DOHH2 (cell line): ENCODE measurements around the gene KLHL36.
"Not testable (repeated sequence)": the region's sequence is repeated elsewhere in the genome, so short reads cannot be mapped to it uniquely, and the experiment has no call there.

Source experiments
- H3F3A ChIP-seq: fragments of 200-600 bp; sonication (generic), shearing (Covaris generic); 2 replicates; pipeline ENCODE4 v1.6.0; 2016; ENCODE audit warnings: antibody characterized with exemption, mild to moderate bottlenecking; ENCODE audit not compliant: control insufficient read depth, insufficient read depth
- H3K27ac ChIP-seq: fragments of 200-600 bp; sonication (generic); 2 replicates; pipeline ENCODE4 v1.5.1; 2014; ENCODE audit warnings: low read depth, mild to moderate bottlenecking, low read length, moderate library complexity
- H3K27me3 ChIP-seq: fragments of 200-600 bp; sonication (generic); 2 replicates; pipeline ENCODE4 v1.6.1; 2014; ENCODE audit warnings: mild to moderate bottlenecking, low read length, mixed read lengths; ENCODE audit not compliant: control insufficient read depth
- H3K36me3 ChIP-seq: fragments of 200-600 bp; sonication (generic); 2 replicates; pipeline ENCODE4 v1.6.1; 2014; ENCODE audit warnings: mild to moderate bottlenecking, low read length, moderate library complexity, mixed read lengths; ENCODE audit not compliant: control insufficient read depth
- H3K4me1 ChIP-seq: fragments of 200-600 bp; sonication (generic); 2 replicates; pipeline ENCODE4 v1.6.1; 2014; ENCODE audit warnings: mild to moderate bottlenecking, low read length, mixed read lengths; ENCODE audit not compliant: control insufficient read depth
- H3K4me2 ChIP-seq: fragments of 200-600 bp; sonication (generic); 2 replicates; pipeline ENCODE4 v1.6.0; 2014; ENCODE audit warnings: mild to moderate bottlenecking, low read length, moderate library complexity
- H3K4me3 ChIP-seq: fragments of 200-600 bp; sonication (generic); 2 replicates; pipeline ENCODE4 v1.5.1; 2014; ENCODE audit warnings: mild to moderate bottlenecking, low read length, mixed read lengths
- H3K79me2 ChIP-seq: fragments of 200-600 bp; sonication (generic); 2 replicates; pipeline ENCODE4 v1.6.1; 2014; ENCODE audit warnings: mild to moderate bottlenecking, low read length, mixed read lengths; ENCODE audit not compliant: control insufficient read depth
- H3K9me2 ChIP-seq: fragments of 200-600 bp; sonication (generic); replicated peaks from 2 replicates; pipeline ENCODE4 v1.6.1; 2014; ENCODE audit warnings: mild to moderate bottlenecking, low read length, mixed read lengths; ENCODE audit not compliant: control insufficient read depth
- H3K9me3 ChIP-seq: fragments of 200-600 bp; sonication (generic); 2 replicates; pipeline ENCODE4 v1.6.1; 2014; ENCODE audit warnings: antibody characterized with exemption, low read length, mixed read lengths; ENCODE audit not compliant: control insufficient read depth, insufficient read depth
- H4K20me1 ChIP-seq: fragments of 200-600 bp; sonication (generic); 2 replicates; pipeline ENCODE4 v1.6.0; 2014; ENCODE audit warnings: low read depth, mild to moderate bottlenecking, antibody characterized with exemption, low read length, moderate library complexity; ENCODE audit not compliant: control insufficient read depth, insufficient read depth
- CTCF ChIP-seq: fragments of 200-600 bp; sonication (generic); IDR thresholded peaks from one replicate; pipeline ENCODE4 v1.5.1; 2014; ENCODE audit warnings: antibody characterized with exemption, mild to moderate bottlenecking, low read depth, low read length; ENCODE audit not compliant: poor library complexity, severe bottlenecking
- EZH2phosphoT487 ChIP-seq: fragments of 200-600 bp; sonication (generic); IDR thresholded peaks from 2 replicates; pipeline ENCODE4 v1.6.1; 2017; ENCODE audit warnings: borderline replicate concordance, mild to moderate bottlenecking, antibody characterized with exemption, low read length, moderate library complexity, mixed read lengths

The KLHL36 gene

GRCh38 chr16:84687715-84688114 lies 39.4 kb downstream of the KLHL36 start:
- H3K4me2 ChIP-seq, result peak overlapping the region; percentile 61
- H3F3A ChIP-seq, result no peaks in the 10 kb centered on the region; the same call in 1 of the 2 replicates
- H4K20me1 ChIP-seq, result no peaks in the 10 kb centered on the region
- no peak for TF ChIP-seq EZH2phosphoT487
- TF ChIP-seq CTCF, result no peak
- H3K9me3 ChIP-seq, result peaks cover 11% of the 10 kb centered on the region; the same call in 1 of the 2 replicates
- peaks cover 8% of the 10 kb centered on the region for H3K27me3 ChIP-seq
- peak overlapping the region; percentile 40; the same call in 1 of the 2 replicates for H3K4me3 ChIP-seq
- peaks cover 21% of the 10 kb centered on the region for H3K4me1 ChIP-seq
- no peaks in the 10 kb centered on the region for H3K9me2 ChIP-seq
- H3K36me3 ChIP-seq, result no peaks in the 10 kb centered on the region
- H3K27ac ChIP-seq, result no peak overlapping the region
- no peaks in the 10 kb centered on the region for H3K79me2 ChIP-seq

- H4K20me1 ChIP-seq, H3K4me3 ChIP-seq, H3F3A ChIP-seq, H3K9me2 ChIP-seq, H3K27ac ChIP-seq, H3K79me2 ChIP-seq, H3K27me3 ChIP-seq, H3K36me3 ChIP-seq: not testable (repeated sequence)
- Histone ChIP-seq H3K4me2 (peak overlapping the region; percentile 61), H3K4me1 (peaks cover 21% of the 10 kb centered on the region), H3K9me3 (peaks cover 11% of the 10 kb centered on the region; the same call in 1 of the 2 replicates)
Observed at GRCh38 chr16:84688163-84688562, 39.9 kb downstream of the KLHL36 start.

- Histone ChIP-seq H3K4me1 (peaks cover 21% of the 10 kb centered on the region), H3K4me3 (no peak overlapping the region), H3K4me2 (no peak overlapping the region), H4K20me1 (no peaks in the 10 kb centered on the region), H3K27ac (no peak overlapping the region), H3K9me2 (no peaks in the 10 kb centered on the region), H3F3A (no peaks in the 10 kb centered on the region; the same call in 1 of the 2 replicates), H3K36me3 (no peaks in the 10 kb centered on the region), H3K27me3 (peaks cover 8% of the 10 kb centered on the region; the same call in 1 of the 2 replicates), H3K79me2 (no peaks in the 10 kb centered on the region), H3K9me3 (peaks cover 11% of the 10 kb centered on the region; the same call in 1 of the 2 replicates)
- no peak for TF ChIP-seq EZH2phosphoT487
Observed at GRCh38 chr16:84689111-84689510, 40.8 kb downstream of the KLHL36 start.

- no peaks in the 10 kb centered on the region for H3K27me3 ChIP-seq
- no peak overlapping the region for H3K27ac ChIP-seq
- no peak overlapping the region for H3K4me2 ChIP-seq
- TF ChIP-seq EZH2phosphoT487 (no peak), CTCF (no peak)
- H3K9me3 ChIP-seq, result peaks cover 11% of the 10 kb centered on the region; the same call in 1 of the 2 replicates
- H3F3A ChIP-seq, result no peaks in the 10 kb centered on the region; the same call in 1 of the 2 replicates
- peaks cover 21% of the 10 kb centered on the region for H3K4me1 ChIP-seq
- no peaks in the 10 kb centered on the region for H3K9me2 ChIP-seq
- no peaks in the 10 kb centered on the region for H4K20me1 ChIP-seq
- H3K79me2 ChIP-seq, result no peaks in the 10 kb centered on the region
- H3K36me3 ChIP-seq, result no peaks in the 10 kb centered on the region
- H3K4me3 ChIP-seq, result no peak overlapping the region
Observed at GRCh38 chr16:84690088-84690819, 41.9 kb downstream of the KLHL36 start.
